ENCODE measurements around the gene GRK6. TPM values are rescaled to one million over a fixed set of nuclear protein-coding genes. Genes with fewer than 3 reads are reported as not detected.

Gene GRK6
- total and polyA plus RNA-seq, 2 of the 4 experiments (the other 2 are of a cell fraction), result 25.3 to 30.1 TPM

GRCh38 chr5:177434437-177434836 is 8.0 kb downstream of the GRK6 start:
- Histone ChIP-seq H2BK5ac (ENCODE audit: low read depth, low read length, poor library complexity, severe bottlenecking) (no peak overlapping the region), H4K20me1 (ENCODE audit: insufficient read depth, low read length) (peaks cover 16% of the 10 kb centered on the region; the same call in 1 of the 2 replicates), H3K18ac (ENCODE audit: low read depth, low read length) (no peak overlapping the region), H3K56ac (ENCODE audit: extremely low read depth, insufficient read depth, low read length) (no peak overlapping the region), H3K23ac (ENCODE audit: low read depth, low read length) (no peak overlapping the region), H3K9me1 (ENCODE audit: insufficient read depth, low read length) (peaks cover 6% of the 10 kb centered on the region; the same call in 1 of the 2 replicates), H2AK9ac (replicated peaks; ENCODE audit: low read depth, low read length, poor library complexity) (no peak overlapping the region), H2BK120ac (ENCODE audit: low read depth, low read length) (no peak overlapping the region), H3K9me3 (ENCODE audit: control insufficient read depth, insufficient read depth, low read length) (no peaks in the 10 kb centered on the region), H3K79me1 (ENCODE audit: low read depth in 1 of 2, low read length in 2 of 2) (peaks cover 4 to 17% of the 10 kb centered on the region in 2 experiments; a peak in 3 of 4 replicates), H3K27me3 (ENCODE audit: control insufficient read depth, insufficient read depth, low read length) (no peaks in the 10 kb centered on the region), H3K36me3 (ENCODE audit: control insufficient read depth, insufficient read depth, low read length) (peaks cover 53% of the 10 kb centered on the region), H2AK5ac (ENCODE audit: low read depth, low read length) (no peak overlapping the region), H4K5ac (ENCODE audit: low read depth, low read length) (no peak overlapping the region), H3K4ac (ENCODE audit: low read depth, low read length) (no peak overlapping the region), H2BK15ac (ENCODE audit: low read depth, low read length) (no peak overlapping the region), H2AFZ (replicated peaks; ENCODE audit: low read length, poor library complexity) (no peak overlapping the region), H3K4me2 (ENCODE audit: low read depth, low read length) (no peak overlapping the region), H3K9ac (ENCODE audit: low read depth, low read length) (no peak overlapping the region), H3K14ac (replicated peaks; ENCODE audit: low read depth, low read length) (no peak overlapping the region), H4K91ac (ENCODE audit: insufficient read depth, low read depth, low read length) (no peak overlapping the region), H3K4me3 (ENCODE audit: insufficient read depth, low read depth, low read length) (no peak overlapping the region), H4K8ac (ENCODE audit: low read depth in 2 of 2, low read length in 2 of 2) (no peak overlapping the region), H2BK20ac (ENCODE audit: low read depth, low read length) (no peak overlapping the region), H3K27ac (ENCODE audit: insufficient read depth, low read length) (no peak overlapping the region), H3K4me1 (ENCODE audit: control insufficient read depth, insufficient read depth, low read length) (no peaks in the 10 kb centered on the region)
- ChIA-PET CTCF (no interaction called here), POLR2A (ENCODE audit: unreplicated experiment) (no interaction called here)
- DNase-seq, result no peak
- BruUV-seq (replicated peaks), result no TSS peak
- dilution Hi-C loops (cut with HindIII; ENCODE audit: low sequenced_read_pairs, unreplicated experiment), result no loop called here
- in situ Hi-C loops (cut with MboI; ENCODE audit: low sequenced_read_pairs), result no loop called here
- TF ChIP-seq RFX5 (IDR thresholded peaks at IDR 0.05; ENCODE audit: low read depth, low read length) (no peak), NFE2L2 (IDR thresholded peaks at IDR 0.05; ENCODE audit: low read depth, low read length) (no peak), CEBPB (IDR thresholded peaks at IDR 0.05; ENCODE audit: low read depth, low read length) (no peak), RCOR1 (IDR thresholded peaks at IDR 0.05; ENCODE audit: insufficient replicate concordance, low read length) (no peak), POLR2A (IDR thresholded peaks at IDR 0.05; ENCODE audit: low read depth, low read length) (no peak), ELK1 (IDR thresholded peaks at IDR 0.05; ENCODE audit: borderline replicate concordance, low read depth, low read length) (no peak), SMC3 (IDR thresholded peaks at IDR 0.05; ENCODE audit: low read depth, low read length) (no peak), FOS (IDR thresholded peaks at IDR 0.05; ENCODE audit: low read depth, low read length) (no peak), BHLHE40 (IDR thresholded peaks at IDR 0.05; ENCODE audit: low read depth, low read length) (no peak), RAD21 (IDR thresholded peaks at IDR 0.05; ENCODE audit: low read length) (no peak), MAZ (IDR thresholded peaks at IDR 0.05; ENCODE audit: borderline replicate concordance, low read depth, low read length) (no peak)
- intact Hi-C loops (cut with micrococcal nuclease), result no loop called here
- no peak for ATAC-seq (ENCODE audit: low read depth)
- 91% methylated on average over 7 of the region's 8 CpGs; no CpG with 5 or more reads in 1 of the 2 experiments for WGBS, 2 experiments (ENCODE audit: extremely low coverage in 2 of 2, insufficient read length in 1 of 2)
